SKM-1 treated with dmso at 0.1 percent for 144 hours (cell line): Measurements from ENCODE around the gene CORO2A.
"Not testable (repeated sequence)": the region's sequence is repeated elsewhere in the genome, so short reads cannot be mapped to it uniquely, and the experiment has no call there.

Source experiments
- DNase-seq: peaks from one replicate; lab custom pipeline; 2025; ENCODE audit not compliant: unreplicated experiment; lab: John Stamatoyannopoulos, UW

Gene CORO2A

DNA sequence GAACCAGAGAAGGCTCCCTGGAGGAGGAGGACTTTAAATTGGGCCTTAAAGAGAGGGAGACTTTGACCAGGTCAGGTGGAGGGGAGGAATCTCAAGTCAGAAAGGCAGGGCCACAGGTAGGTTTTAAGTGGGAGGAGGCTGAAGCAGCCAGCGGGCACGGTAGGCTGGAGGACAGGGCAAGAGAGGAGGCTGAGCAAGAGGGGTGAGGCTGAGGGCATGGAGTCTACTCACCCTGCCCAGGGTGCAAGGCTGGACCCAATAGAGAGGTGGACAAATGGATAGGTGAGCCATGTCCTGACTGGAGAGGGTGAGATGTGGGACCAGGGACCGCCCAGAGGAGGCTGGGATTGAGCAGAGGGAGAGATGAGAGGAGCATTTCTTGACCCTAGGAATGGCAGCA, 47.8 kb downstream of the CORO2A start:
- DNase-seq: no peak

DNA sequence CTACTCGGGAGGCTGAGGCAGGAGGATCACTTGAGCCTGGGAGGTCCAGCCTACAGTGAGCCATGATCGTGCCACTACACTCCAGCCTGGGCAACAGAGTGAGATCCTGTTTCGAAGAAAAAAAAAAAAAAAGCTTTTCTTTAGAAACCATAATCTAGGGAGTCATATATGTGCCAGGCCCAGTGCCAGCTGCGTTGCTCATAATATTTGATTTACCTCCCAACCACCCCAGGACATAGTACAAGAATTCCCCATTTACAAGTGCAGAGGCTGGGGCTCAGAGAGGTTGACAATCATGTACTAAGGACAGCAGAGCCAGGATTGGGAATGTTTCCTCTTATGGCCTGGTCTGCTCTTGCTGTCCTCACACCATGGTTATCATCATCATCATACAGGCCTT, 48.4 kb downstream of the CORO2A start:
- no peak for DNase-seq

DNA sequence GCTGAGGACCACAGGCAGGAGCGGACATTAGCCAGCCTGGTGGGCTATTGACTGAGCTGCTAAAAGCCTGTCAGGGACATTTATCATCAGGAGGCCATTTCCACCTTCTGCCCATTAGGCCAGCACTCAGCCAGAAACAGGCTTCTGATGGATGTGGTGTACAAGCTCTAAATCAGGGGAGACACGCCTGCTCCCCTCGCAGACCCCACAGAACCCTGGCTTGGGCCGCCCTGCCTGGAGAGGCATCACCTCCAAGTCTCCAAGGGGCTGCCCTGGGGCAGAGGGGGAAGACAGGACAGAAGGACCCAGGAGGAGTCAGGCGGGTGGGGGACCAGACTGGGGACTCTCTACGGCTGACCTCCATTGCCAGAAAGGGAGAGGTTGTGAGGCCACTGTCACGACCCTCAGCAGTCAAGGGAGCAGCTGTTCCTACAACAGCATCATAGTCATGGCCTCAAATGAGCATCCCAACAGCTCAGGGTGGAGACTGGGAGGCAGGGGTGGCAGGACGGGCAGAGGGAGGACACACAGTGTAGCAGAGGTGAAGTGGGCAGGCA, 49.4 kb downstream of the CORO2A start:
- no peak for DNase-seq

DNA sequence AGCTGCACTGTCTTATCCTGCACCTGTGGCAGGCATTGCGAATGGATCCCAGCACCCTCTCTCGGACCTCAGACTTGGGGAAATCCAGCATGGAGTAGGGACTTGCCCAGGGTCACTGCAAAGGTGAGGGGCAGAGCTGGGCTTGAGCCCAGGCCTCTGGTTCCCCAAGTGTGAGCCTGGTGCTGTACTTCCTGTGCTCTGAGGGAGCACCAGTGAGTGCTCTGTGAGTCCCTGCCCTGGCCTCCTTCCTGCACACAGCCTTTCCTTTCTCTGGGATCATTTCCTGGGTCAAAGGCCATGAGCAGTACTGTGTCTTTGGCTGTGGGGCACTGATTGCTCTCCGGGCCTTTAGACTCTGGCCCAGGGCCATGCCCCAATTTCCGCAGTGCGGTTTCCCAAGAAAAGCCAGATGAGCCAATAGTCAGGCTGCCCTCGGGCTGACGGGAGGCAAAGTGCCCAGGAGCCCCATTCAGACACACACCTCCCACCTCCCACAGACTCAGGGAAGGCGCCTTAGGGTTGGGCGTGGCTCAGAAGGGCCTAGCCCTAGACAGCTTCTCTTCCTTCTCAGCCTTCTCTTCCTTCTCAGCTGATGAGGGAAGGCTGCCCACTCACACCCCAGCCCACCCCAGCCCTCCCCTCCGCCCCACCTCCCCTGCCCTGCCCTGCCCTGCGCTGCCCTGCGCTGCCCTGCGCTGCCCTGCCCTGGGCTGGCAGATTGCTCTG, 50.1 kb downstream of the CORO2A start:
- DNase-seq: no peak

DNA sequence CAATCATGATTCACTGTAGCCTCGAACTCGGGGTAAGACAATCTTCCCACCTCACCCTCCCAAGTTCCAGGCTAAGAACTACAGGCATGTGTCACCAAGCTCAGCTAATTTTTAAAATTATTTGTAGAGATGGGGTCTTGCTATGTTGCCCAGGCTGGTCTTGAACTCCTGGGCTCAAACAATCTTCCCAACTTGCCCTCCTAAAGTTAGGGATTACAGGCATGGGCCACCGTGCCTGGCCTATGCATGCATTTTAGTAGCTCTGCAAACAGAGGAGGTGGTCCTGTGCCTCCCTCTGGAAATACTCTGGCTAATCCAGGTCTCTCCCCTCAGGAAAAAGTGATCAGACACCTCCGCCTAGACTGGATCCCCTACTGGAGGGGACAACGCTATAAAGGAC, 51.9 kb downstream of the CORO2A start:
- no peak for DNase-seq

DNA sequence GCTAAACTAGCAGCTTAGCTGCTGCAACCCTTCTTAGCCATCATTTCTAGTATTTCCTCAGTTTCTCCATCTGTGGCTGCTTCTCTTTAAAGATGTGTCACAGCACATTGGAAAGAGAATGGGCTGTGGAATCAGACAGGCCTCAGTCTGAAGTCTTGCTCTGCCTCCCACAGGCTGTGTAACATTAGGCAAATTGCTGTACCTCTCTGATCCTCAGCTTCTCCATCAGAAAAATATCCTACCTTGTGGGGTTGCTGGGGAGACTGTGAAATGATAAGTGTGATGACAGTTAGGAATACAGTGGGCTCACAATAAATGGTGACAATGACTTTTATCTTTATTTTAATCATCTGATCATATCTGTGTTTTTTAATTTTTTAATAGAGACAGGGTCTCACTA, 55.9 kb downstream of the CORO2A start:
- DNase-seq: no peak

DNA sequence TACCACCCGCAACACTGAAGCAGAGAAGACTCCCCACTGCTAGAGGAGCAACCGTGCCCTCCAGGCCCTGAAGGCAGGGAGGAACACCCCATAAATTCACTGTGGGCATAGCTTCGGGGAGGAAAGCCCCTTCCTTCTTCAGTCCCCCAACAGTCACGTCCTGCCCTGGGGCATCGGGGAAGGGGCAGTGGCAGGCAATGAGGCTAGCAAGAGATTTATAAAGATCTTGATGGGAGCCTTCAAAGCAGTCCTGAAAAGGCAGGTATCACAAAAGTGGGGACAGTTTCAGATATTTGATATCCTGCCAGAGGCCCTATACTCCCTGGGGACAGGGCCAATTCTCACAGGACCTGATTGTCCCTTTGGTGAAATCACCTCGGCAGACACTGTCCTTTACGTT, 56.5 kb downstream of the CORO2A start:
- DNase-seq: no peak

DNA sequence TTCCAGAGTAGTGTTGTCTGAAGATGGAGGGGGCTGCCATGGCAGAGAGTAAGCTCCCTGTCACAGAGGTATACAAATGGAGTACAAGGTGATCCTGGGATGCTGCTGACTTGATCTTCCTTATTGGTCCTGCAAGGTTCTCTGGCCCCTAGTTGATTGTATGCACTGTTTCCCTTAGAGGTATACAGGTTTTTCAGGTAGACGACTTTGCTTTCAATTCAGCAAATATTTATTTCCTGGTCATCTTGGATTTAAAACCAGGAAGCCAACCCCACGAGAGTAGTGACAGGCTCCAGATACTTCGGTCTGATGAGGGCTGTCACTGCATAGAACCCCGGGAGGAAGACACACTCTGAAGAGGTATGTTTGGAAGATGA, 56.9 kb downstream of the CORO2A start:
- DNase-seq: no peak

DNA sequence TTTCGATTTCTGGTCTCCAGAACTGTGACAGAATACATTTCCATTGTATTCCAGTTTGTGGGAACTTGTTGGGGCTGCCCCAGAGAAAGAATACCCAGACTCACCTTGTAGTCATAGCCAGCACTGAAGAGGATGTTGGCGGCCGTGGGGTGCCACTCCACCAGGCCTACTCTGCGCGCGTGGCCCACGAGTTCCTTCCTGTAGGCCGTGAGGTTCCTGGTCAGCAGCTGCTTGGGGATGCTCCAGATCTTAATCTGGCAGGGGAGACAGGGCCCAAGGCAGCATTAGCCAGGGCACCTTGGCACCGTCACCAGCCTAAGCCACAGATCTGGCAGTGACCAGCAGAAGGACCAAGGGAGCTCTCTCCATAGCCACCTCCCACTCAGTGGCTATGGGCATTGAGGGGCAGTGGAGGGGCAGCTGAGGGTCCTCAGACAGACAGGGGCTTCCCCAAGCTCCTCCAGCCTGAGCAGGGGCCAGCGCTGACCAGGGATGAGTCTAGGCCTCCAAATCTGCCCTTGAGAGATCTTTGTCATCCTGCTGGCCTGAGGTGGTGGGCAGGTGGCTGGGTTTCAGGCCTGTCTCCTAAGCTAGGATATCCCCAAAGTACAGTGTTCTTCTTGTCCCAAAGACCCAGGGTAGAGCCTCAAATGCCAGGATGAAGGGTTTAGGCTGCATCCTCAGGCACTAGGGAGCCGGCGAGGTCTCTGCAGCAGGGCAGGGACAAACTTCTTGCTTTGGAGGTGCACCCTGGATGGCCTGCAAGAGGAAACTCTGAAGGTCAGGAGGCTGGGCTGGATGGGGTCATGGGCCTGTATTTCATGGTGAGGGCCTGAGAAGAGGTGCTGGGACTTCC, 57.5 kb downstream of the CORO2A start:
- no peak for DNase-seq

DNA sequence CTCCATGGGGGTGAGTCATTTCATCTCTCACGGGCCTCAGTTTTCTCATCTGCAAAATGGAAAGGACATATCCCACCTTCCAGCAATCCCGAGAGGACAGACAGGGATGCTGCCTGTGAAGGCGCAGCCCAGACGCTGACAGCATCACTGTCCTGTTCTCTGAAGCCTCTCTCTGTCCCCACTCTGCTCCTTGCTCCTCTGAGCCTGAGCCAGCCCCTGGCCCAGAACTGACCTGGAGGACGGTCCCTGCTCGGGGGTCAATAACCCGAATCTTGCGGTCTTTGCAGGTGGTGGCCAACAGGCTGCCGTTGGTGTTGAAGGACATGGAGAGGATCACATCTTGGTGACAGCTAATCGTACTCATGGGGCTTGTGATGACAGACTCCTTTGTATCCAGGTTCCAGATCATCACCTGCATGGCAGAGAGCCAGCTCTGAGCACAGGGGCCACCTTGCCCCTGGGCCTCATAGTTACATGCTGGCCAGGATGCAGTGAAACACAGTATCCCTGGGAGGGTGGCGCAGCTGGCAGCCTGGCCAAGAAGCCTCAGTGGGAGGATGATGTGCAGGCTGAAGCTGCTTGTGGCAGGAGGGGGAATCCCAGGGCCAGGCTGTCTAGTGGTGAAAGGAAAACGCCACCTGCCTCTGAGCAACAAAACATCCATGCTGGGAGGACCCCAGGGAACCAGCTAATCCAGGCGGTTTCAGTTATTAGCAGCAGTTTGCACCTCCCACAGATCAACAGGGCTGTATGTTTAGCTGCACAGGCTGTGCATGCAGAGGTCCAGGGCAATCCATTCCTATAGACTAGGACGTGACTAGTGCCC, 59.4 kb downstream of the CORO2A start:
- DNase-seq: no peak

DNA sequence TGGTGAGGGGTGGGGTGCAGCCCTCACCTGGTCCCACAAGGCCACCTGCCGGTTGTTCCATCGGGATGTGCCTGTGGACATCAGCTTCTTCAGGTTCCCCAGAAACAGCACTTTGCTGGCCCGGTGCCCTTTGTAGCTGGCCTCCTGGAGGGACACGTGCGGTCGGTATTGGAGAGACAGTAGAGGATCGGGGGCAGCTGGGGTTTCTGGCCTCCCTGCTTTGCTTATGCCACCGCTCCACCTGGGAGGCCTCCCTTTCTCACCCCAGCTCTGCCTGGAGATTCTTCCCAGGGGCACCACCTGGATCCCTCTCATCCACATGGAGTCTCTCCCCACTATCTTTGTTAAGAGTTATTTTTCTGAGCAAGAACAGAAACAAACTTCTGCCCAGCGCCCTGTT, 60.3 kb downstream of the CORO2A start:
- no peak for DNase-seq

DNA sequence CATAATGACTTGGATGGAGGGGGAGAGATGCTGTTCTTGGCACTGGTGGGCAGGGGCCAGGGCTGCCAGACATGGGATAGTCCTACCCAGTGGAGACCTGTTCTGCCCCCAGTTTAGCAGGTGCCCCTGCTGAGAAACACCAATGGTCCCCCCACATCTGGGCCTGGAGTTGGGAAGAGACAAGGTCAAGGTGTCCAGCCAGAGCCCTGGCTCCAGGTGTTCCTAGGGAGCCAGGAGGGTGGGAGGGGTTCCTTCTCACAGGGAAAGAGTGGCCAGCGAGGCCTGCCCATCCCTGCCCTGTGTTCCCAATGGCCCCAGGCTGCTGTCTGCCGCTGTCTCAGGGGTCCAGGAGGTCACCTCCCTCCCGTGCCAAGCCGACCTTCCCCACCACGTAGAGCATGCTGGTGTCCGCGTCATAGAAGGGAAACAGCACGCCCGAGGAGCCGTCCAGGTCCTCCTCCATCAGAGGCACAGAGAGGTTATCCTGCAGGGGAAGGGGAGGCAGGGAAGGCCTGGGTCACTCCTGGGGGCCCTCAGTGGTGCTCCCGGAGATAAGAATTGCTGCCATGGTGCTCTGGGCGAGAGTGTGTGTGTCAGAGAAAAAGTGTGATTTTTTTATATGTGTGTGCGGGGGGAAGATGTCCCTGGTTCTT, 61.7 kb downstream of the CORO2A start:
- no peak for DNase-seq

DNA sequence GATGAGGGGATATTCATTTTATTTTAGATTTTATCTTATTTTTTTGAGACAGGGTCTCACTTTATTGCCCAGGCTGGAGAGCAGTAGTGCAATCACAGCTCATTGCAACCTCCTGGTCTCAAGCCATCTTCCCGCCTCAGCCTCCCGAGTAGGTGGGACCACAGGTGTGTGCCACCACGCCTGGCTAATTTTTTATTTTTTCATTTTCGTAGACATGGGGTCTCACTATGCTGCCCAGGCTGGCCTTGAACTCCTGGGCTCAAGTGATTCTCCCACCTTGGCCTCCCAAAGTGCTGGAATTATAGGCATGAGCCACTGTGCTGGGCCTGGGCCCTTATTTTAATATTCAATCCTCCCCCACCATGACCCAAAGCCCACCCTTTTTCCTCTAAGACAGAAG, 62.4 kb downstream of the CORO2A start:
- not testable (repeated sequence) for DNase-seq

DNA sequence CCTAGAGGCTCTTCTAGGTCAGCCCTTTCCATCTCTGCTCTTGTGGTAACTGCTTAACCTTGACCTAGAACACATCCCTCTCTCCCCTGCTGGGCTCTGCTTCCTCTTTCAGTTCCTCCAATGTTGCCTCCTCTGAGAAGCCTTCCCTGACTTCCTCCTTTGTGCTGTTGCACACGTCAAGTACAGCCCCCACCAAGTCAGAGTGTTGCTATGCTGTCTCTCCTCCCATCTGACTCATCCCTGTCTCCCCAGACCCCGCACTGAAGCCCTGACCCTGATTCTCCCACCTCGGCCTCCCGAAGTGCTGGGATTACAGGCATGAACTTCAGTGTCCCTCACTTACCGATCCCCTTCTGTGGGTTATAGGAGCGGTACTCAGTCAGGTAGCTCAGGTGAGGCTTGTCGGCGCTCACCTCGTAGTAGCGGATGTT, 63.0 kb downstream of the CORO2A start:
- peak; percentile 85 for DNase-seq

DNA sequence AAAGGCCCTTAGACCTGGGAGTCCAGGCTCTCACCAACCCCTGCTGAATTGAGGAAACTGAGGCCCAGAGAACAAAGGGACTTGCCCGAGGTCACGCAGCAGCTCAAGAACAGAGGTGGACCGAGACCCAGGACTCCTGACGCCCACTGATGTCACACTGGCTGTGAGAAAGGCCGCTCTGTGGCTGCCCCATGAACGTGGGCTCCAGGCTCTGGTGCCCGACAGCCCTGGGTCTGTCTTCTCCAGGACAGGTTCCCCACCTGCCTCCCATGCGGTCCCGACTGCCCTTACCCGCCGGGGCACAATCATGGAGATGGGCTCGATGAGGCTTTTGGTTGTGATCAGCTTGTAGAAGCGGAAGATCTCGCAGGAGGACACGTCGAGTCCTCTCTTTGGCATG, 64.1 kb downstream of the CORO2A start:
- no peak for DNase-seq

DNA sequence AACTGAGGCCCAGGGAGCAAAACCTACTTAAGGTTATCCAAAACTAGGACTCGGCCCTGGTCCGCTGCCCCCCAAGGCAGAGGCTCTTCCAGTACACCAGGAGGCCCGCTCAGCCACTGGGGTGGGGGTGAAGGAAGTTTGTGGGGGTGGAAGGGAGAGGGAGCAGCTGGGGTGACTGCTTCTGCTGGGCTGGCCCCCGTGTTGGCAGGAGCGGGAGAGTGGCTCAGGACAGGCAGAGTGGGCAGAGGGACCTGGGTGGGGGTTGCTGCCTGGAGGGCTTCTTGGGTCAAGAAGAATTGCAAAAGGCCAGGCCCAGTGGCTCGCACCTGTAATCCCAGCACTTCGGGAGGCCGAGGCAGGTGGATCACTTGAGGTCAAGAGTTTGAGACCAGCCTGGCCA, 65.2 kb downstream of the CORO2A start:
- DNase-seq: no peak

DNA sequence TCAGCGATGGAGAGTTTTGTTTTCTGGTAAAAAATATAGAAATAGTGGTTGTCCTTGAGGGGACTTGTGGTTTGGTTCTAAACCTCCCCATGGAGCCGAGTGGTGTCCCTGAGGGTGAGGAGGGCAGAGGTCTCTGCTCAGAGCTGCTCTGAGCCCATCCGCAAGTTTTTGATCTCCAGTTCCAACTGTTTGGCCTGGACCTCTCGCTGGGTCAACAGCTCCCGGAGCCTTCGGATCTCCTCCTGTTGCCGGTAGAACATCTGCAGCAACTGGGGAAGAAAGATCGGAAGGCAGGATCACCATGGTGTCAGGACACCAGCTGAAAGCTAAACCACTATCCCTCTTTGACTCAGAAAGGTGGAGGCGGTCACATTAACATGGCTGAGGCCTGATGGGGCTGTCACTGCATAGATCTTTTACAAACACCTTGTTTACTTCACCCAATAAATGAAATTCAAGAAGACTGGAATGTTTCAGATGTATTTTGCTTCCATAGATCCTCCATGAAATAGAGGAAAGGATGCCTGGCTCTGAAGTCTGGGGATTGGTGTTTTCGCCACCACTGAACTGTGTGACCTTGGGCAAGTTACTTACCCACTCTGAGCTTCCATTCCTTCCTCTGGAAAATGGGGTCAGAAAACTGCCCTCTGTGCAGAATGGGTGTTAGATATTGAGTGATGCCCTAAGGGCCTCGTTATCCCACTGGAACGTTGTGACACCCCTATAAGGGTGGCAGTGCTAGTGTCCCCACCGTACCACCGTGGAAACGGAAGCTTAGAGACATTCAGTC, 67.6 kb downstream of the CORO2A start:
- no peak for DNase-seq

DNA sequence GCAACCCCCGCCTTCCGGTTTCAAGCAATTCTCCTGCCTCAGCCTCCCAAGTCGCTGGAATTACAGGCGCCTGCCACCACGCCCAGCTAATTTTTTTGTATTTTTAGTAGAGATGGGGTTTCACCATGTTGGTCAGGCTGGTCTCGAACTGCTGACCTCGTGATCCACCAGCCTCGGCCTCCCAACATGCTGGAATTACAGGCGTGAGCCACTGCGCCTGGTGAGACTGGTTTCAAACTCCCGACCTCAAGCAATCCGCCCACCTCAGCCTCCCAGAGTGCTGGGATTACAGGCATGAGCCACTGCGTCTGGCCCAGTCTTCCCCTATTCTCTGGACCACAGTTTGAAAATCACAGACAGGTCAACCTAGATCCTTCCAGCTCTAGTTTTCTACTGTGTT, 68.3 kb downstream of the CORO2A start:
- DNase-seq: not testable (repeated sequence)

DNA sequence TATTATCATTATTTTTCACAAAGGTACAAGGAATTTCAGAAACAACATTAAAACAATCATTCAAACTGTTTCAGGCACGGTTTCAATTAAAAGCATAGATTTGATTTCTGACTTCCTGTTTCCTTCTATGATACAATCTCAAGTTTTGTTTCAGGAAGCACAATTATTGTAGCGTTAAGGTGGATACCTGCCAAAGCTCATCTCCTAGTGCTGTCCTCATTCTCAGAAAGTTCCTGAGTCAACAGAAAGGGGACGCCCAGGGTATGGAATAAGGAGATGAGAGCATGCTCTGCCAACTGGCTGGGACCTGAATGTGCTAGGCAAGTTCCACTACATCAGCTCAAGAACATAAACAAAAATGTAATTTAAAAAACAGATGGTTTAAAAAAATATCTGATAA, 71.4 kb downstream of the CORO2A start:
- DNase-seq: no peak

DNA sequence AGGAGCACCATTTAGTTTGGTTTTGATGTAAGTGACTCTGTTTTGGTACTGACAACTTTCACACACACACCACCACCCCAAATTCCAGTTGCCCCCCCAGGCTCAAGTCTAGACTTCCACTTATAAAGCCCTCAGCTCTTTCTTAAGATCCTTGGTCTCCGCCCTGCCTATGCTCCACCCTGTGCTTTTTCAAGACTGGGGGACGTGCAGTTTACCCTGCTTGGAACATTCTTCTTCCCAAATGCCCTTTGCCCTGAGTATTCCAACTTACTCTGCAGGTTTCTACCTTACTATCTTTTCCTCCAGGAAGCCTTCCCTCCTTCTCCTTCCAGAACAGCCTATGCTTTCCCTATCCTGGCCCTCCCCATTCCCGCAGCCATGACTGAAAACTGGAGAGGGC, 72.0 kb downstream of the CORO2A start:
- DNase-seq: no peak
